Esophagus muscularis mucosa (tissue), 4 donors: ENCODE data around the gene MRNIP. TPM values are rescaled to one million over a fixed set of nuclear protein-coding genes. Genes with fewer than 3 reads are reported as not detected.

Experiments
- DNase-seq: peaks from one replicate; pipeline ENCODE4 v3.0.0-alpha.2; 2017; ENCODE audit errors: extremely low spot score
- H3K27ac ChIP-seq, 4 donors: fragments of 200-600 bp; sonication (generic); replicated peaks in 1 of 4; 1 replicate in 3 of 4; 2 replicates in 1 of 4; pipeline ENCODE4 v1.5.1; 2016 to 2019; ENCODE audit warnings: mild to moderate bottlenecking in 1 of 4
- H3K27me3 ChIP-seq, 4 donors: fragments of 200-600 bp; sonication (generic); one replicate each; pipeline versions ENCODE4 v1.5.1 to v1.6.0; 2016 to 2019
- H3K36me3 ChIP-seq, 4 donors: fragments of 200-600 bp; sonication (generic); one replicate each; pipeline ENCODE4 v1.5.1; 2016 to 2019
- H3K4me1 ChIP-seq, 4 donors: fragments of 200-600 bp; sonication (generic); one replicate each; pipeline ENCODE4 v1.5.1; 2016 to 2019
- H3K4me3 ChIP-seq, 4 donors: fragments of 200-600 bp; sonication (generic); 1 replicate in 2 of 4; 2 replicates in 2 of 4; pipeline ENCODE4 v1.5.1; 2016 to 2019; ENCODE audit warnings: mild to moderate bottlenecking in 4 of 4, moderate library complexity in 1 of 4
- H3K9me3 ChIP-seq, 4 donors: fragments of 200-600 bp; sonication (generic); 1 replicate in 3 of 4; 2 replicates in 1 of 4; pipeline ENCODE4 v1.5.1; 2016 to 2019
- EP300 ChIP-seq: sonication (generic); formaldehyde crosslinking; IDR thresholded peaks from one replicate; pipeline ENCODE4 v1.6.1; 2017; ENCODE audit warnings: antibody characterized with exemption
- POLR2A ChIP-seq: fragments of 450-650 bp; IDR thresholded peaks from one replicate; pipeline ENCODE4 v1.6.1; 2017; ENCODE audit warnings: antibody characterized with exemption, moderate library complexity, mild to moderate bottlenecking, low read depth
- POLR2AphosphoS5 ChIP-seq, 2 donors: sonication (generic); formaldehyde crosslinking; IDR thresholded peaks; one replicate each; pipeline ENCODE4 v1.6.1; 2017; ENCODE audit warnings: antibody characterized with exemption in 2 of 2
- WGBS: methylation state at CpG from one replicate; pipeline ENCODE4 v1.1.5; 2018; 5-methylcytosine and 5-hydroxymethylcytosine counted together
- intact Hi-C: fragments of 100-400 bp; cut with DNase I; formaldehyde crosslinking; loops from one replicate; pipeline ENCODE4 v1.15.1; 2023
- total RNA-seq, 4 donors: library from RNA; depleted of rRNA; stranded (reverse); fragments of >200 nt; gene quantifications; one replicate each; pipeline versions ENCODE4 v1.1.0 to v1.2.1, GENCODE V29; 2016
- TF ChIP-seq, protein P1 (sequence below), 3 experiments: fragments of 200-600 bp in 2 of 3; fragments of 450-650 bp in 1 of 3; sonication (generic) in 2 of 3; IDR thresholded peaks; one replicate each; pipeline ENCODE4 v1.5.1; 2017 to 2019; ENCODE audit warnings: antibody characterized with exemption in 3 of 3, mild to moderate bottlenecking in 2 of 3, moderate library complexity in 1 of 3

Gene MRNIP
- total RNA-seq, 4 donors from 2014 or later, result 21.2 to 34.2 (median 23.3) TPM

DNA sequence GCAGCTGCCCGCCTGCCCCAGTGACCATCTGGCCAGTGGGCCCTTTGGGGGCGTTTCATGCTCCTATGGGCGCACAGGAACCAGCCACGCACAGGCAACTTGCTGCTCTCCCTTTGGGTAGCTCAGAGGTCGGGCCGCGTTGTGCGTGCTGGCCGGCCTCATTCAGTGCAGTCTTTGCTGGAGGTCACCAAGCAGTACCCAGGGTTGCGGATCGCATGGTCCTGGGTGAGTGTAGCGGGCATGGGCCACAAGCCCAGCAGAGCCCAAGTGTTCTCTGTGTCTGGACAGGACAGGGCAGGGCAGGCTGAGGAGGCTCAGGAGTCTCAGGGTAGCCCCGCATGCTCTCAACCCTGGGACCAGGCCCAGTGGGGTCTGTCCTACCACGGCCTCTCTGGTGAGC, 9.9 kb upstream of the MRNIP start:
- H3K27ac ChIP-seq, result no peak overlapping the region
- no peaks in the 10 kb centered on the region for H3K9me3 ChIP-seq
- no peak overlapping the region for H3K4me3 ChIP-seq
- no peak for DNase-seq
- peaks cover 35 to 98% (median 89%) of the 10 kb centered on the region in 4 donors for H3K36me3 ChIP-seq
- 95% methylated on average over 13 of the region's 14 CpGs for WGBS
- no peaks in the 10 kb centered on the region for H3K27me3 ChIP-seq
- peaks cover 0 to 9% (median 0%) of the 10 kb centered on the region in 4 donors for H3K4me1 ChIP-seq
- intact Hi-C loops, result no loop called here
- TF ChIP-seq, protein P1, sequence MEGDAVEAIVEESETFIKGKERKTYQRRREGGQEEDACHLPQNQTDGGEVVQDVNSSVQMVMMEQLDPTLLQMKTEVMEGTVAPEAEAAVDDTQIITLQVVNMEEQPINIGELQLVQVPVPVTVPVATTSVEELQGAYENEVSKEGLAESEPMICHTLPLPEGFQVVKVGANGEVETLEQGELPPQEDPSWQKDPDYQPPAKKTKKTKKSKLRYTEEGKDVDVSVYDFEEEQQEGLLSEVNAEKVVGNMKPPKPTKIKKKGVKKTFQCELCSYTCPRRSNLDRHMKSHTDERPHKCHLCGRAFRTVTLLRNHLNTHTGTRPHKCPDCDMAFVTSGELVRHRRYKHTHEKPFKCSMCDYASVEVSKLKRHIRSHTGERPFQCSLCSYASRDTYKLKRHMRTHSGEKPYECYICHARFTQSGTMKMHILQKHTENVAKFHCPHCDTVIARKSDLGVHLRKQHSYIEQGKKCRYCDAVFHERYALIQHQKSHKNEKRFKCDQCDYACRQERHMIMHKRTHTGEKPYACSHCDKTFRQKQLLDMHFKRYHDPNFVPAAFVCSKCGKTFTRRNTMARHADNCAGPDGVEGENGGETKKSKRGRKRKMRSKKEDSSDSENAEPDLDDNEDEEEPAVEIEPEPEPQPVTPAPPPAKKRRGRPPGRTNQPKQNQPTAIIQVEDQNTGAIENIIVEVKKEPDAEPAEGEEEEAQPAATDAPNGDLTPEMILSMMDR (IDR thresholded peaks at IDR 0.05), result no peak
- TF ChIP-seq POLR2AphosphoS5 (IDR thresholded peaks at IDR 0.05) (no peak), EP300 (no peak), POLR2A (no peak)

DNA sequence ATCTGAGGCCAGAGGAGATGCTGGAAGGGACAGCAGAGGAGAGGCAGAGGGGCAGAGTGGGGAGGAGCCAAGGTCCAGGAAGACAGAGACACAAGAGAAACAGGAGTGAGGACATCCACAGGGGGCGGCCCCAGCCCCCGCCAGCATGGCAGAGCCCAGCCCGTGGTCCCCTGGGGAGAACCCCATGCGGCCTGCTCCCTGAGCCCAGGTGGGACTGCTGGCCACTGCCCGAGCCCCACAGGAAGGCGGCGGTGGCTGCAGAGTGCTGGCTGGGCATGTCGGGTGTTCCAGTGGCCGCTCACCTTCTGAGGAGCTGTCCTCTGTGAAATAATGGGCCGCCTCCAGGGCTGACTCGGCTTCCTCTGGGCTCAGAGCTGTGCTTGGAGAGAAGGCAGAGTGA, 8.9 kb upstream of the MRNIP start:
- H3K27ac ChIP-seq, result no peak overlapping the region
- TF ChIP-seq, protein P1 (IDR thresholded peaks at IDR 0.05), result no peak
- TF ChIP-seq POLR2A (no peak), EP300 (no peak), POLR2AphosphoS5 (IDR thresholded peaks at IDR 0.05) (no peak)
- no peak for DNase-seq
- intact Hi-C loops, result no loop called here
- no peaks in the 10 kb centered on the region for H3K27me3 ChIP-seq
- H3K4me1 ChIP-seq, result peaks cover 0 to 9% (median 0%) of the 10 kb centered on the region in 4 donors
- 98% methylated on average over 8 of the region's 11 CpGs for WGBS
- H3K4me3 ChIP-seq, result no peak overlapping the region
- no peaks in the 10 kb centered on the region for H3K9me3 ChIP-seq
- peaks cover 38 to 98% (median 89%) of the 10 kb centered on the region in 4 donors for H3K36me3 ChIP-seq

DNA sequence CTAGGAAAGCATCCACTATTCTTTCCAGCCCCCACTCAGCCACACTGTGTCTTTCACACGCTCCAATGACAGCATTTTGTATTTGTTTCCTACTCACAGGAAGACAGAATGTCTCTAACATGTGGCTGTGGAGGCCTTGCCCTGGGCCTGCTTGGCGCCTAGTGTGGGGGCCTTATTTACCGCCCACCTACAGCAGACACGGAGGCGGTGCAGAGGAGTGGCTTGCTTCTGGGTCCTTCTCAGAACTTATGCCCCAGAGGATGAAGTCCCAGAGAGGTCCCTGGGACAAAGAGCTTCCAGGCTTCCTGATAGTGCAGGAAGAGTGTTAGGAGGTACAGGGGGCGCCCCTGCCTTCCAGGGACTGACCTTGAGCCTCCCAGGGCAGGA, 8.5 kb upstream of the MRNIP start:
- H3K27ac ChIP-seq, result no peak overlapping the region
- no peaks in the 10 kb centered on the region for H3K9me3 ChIP-seq
- intact Hi-C loops, result no loop called here
- WGBS, result 93% methylated on average over 6 of the region's 6 CpGs
- no peak overlapping the region for H3K4me3 ChIP-seq
- no peak for DNase-seq
- no peaks in the 10 kb centered on the region for H3K27me3 ChIP-seq
- peaks cover 0 to 5% (median 0%) of the 10 kb centered on the region in 4 donors for H3K4me1 ChIP-seq
- H3K36me3 ChIP-seq, result peaks cover 40 to 98% (median 89%) of the 10 kb centered on the region in 4 donors
- TF ChIP-seq EP300, result no peak
- TF ChIP-seq, protein P1 (IDR thresholded peaks at IDR 0.05), result no peak
- TF ChIP-seq POLR2AphosphoS5 (IDR thresholded peaks at IDR 0.05), result no peak
- TF ChIP-seq POLR2A, result no peak

DNA sequence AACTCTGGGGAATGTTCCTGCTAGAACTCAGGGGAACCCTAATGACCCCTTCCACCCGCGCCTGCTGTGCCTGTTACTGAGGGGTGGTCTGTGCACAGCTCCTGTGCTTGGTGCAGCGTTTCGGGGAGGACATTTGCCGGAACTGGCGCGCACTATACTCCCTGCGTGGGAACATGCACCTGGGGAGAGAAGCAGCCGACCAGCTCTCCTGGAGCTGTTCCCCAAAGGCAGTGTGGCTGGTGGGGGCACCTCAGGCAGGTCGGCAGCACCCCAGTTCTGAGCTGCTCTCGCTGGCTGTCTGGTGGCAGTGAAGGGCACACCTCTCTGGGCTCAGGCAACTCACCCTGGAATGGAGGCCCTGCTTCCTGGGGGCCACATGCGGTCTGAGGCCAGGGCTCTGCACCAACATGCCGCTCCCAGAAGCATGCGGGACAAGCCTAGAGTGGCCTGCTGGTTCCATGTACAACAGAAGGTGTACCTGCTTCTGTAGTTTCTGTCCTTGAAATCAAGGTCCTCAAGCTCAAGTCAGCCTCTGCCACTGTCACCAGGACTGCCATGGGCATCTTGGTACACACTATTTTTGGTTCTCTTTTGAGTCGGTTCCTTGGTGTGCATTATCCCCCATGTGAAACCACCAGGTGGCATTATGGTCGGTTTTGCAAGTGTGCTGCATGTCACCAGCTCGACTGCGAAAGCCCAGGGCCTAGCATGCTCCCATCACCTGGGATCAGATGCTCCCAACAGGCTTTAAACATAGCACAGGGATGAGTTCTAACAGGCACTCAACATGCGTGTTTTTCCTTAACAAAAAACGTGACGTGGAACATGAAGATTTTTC, 7.8 kb upstream of the MRNIP start:
- Histone ChIP-seq H3K4me1 (peaks cover 0 to 4% (median 0%) of the 10 kb centered on the region in 4 donors), H3K4me3 (no peak overlapping the region), H3K27ac (no peak overlapping the region), H3K9me3 (no peaks in the 10 kb centered on the region), H3K27me3 (no peaks in the 10 kb centered on the region), H3K36me3 (peaks cover 39 to 95% (median 88%) of the 10 kb centered on the region in 4 donors)
- intact Hi-C loops, result no loop called here
- WGBS, result 90% methylated on average over 19 of the region's 21 CpGs
- TF ChIP-seq POLR2A, result no peak
- TF ChIP-seq POLR2AphosphoS5 (IDR thresholded peaks at IDR 0.05), result no peak
- no peak for TF ChIP-seq EP300
- DNase-seq, result no peak

DNA sequence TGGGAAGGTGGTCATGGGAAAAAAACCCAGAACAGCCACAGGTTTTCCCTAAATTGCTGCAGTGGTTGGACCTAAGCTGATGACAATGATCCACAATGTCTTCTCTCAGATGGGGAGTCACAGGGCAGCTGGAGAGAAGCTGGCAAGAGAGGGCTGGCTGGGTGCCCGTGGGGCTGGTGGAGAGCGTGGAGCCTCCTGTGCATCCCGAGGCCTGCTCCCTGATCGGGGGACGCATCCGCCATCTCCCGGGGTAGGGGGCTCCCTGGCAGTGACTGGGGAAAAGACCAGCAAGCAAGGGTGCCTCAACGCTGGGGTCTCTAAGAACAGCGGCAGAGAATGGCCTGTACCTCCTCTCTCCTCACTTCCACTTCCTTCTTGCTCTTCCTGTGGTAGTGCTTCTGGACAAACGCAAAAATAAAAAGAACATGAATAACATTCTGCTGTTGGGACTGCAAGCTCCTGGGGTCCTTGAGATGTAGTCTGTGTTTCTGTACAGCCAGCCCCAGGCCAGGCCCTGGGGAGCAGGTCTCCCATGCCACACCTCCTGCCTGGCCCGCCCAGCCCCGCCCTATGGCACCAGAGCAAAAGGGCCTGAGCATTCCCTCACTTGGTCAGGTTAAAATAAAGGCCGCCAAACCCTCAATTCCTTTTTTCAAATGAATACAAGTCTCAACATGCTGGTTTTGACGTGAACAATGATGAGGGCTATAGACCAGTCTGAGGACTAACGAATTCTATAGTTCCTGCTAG, 7.0 kb upstream of the MRNIP start:
- TF ChIP-seq, protein P1 (IDR thresholded peaks at IDR 0.05), result no peak
- no peak for TF ChIP-seq EP300
- TF ChIP-seq POLR2A, result no peak
- no peak for TF ChIP-seq POLR2AphosphoS5 (IDR thresholded peaks at IDR 0.05)
- Histone ChIP-seq H3K27ac (no peak overlapping the region), H3K4me3 (no peak overlapping the region), H3K36me3 (peaks cover 32 to 87% (median 81%) of the 10 kb centered on the region in 4 donors), H3K4me1 (peaks cover 0 to 3% (median 0%) of the 10 kb centered on the region in 4 donors), H3K9me3 (no peaks in the 10 kb centered on the region), H3K27me3 (no peaks in the 10 kb centered on the region)
- 88% methylated on average over 14 of the region's 15 CpGs for WGBS
- intact Hi-C loops, result no loop called here
- DNase-seq, result no peak
